Measurements from ENCODE around the gene IPO5.

The IPO5 gene

DNA sequence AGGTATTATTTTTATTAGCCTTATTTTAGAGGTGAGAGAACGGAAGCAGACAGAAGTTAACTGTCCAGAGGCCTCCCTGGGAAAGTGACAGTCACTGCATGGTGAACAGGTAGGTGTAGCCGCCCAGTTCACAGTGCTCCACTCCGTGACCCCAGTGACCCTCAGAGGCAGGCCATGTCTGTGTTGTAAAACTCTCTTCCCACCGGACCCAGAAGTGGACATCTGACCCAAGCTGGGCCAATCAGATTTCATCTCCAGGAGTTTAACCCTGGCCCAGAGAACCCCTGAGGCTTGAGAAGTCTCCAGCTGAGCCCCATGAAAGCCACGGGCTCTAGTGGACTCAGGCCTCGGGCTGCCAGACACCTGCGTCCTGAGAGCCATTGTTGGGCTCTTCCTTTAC lies 105.8 kb downstream of the IPO5 start:
- DNase-seq (ENCODE audit: low read depth): no peak

DNA sequence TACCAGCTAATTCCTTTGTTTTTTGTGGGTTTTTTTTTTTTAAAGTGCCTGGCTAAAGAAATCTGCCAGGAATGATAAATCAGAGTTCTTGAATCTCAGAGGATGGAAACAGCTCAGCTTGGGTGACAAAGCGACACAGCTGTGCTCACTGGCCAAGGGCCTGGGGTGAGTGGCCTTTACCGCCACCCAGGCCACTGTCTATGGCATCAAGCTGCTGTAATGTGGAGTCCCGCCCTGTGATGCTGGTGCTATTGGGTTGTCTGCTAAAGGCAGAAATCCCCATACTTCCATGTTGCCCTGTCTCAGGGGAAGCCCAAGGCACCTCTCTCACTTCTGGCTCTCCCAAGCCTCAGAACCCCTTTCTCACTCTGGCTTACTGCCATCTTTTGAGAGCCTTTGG lies 106.8 kb downstream of the IPO5 start:
- DNase-seq (ENCODE audit: low read depth): no peak

DNA sequence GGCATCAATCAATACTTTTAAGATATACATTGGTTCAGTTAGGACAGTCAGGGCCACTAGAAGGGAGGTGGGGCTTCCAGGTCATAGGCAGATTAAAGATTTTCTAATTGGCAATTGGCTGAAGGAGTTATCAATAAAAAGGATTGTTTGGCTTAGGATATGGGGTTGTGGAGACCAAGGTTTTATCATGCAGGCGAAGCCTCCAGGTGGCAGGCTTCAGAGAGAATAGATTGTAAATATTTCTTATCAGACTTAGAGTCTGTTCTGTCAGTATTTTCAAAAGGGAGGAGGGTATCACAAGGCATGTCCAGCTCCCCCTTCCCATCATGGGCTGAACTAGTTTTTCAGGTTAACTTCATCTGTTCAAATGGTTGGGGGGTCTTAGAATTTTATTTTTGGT lies 112.0 kb downstream of the IPO5 start:
- DNase-seq (ENCODE audit: low read depth): no peak

DNA sequence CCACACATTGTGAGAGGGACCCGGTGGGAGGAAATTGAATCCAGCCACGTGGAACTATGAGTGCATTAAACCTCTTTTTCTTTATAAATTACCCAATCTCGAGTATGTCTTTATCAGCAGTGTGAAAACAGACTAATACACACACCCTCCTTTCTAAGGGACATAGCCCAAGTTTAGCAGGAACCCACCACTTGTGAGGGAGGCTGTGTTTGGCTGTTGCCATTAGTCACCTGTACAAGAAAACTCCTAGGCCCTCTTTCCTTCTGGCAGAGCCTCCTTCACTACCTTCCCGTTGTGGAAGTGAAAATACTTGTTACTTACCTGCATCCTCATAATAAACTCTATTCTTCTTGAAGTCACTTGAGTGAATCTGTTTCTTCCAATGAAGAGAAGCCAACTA lies 113.2 kb downstream of the IPO5 start:
- DNase-seq (ENCODE audit: low read depth): no peak

DNA sequence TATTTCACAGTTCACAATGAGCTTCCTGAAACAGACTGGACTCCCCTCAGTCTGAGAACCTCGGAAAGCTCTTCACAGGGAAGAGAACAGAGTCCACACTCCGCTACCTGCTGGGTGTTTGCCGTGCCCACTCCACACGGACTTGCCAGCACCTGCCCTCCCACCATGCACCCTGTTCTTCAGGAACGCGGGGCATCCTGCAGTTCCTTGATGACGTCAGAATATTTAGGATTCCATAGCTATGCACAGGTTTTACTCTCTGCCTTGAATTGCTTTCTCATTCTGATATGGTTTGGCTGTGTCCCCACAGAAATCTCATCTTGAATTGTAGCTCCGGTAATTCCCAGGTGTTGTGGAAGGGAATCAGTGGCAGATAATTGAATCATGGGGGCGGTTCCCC lies 115.0 kb downstream of the IPO5 start:
- DNase-seq (ENCODE audit: low read depth): no peak

DNA sequence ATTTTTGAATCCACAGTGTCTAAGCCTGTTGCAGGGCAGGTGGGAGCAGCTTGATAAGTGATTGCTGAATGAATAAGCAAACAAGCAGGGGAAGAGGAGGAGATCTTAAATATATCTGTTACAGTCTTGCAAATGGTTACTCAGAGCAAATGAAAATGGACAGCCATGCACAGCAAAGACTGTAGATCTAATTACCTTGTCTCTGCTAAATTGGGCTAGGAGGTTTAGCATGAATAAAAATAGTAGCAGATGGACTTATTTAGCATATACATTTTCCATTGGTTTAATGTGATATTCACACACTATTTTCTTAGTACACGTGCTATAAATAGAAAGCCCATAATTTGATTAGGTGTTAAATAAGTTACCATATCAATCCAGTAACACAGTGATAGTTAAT lies 116.5 kb downstream of the IPO5 start:
- DNase-seq (ENCODE audit: low read depth): no peak

DNA sequence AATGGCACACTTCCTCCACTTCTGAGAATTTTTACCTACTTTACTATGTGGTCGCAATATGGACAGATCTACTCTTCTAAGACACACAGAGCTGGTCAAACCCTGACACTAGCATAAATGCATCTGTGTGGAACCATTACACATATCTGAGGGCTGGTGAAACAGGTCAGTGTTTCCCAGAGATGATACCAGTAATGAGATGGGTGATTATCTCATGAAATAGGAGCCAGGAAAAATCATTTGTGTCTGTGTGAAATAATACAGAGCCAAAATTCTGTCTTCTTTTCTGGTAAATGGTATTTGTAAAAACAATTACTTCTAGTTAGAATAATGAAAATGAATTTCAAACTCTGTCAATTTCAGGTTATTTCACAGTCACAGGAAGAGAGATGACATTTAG lies 117.8 kb downstream of the IPO5 start:
- no peak for DNase-seq (ENCODE audit: low read depth)

DNA sequence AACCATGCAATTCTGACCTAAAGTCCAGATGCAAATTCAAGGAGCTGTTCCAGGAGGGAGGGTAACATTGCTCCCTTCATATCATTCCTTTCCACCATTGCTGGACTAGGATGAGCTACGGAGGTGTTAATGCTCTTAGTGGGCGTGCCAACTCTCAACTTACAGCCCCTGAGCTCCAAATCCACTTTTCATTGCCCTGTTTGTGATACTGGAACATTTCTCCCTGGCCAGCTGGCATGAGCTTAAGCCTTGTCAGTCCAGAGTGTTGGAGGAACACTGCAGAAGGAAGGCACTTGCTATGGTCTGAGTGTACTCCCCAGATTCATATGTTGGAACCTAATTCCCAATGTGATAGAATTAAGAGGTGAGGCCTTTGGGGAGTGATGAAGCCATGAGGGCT lies 119.0 kb downstream of the IPO5 start:
- no peak for DNase-seq (ENCODE audit: low read depth)

All from stimulated activated CD8-positive, alpha-beta memory T cell treated with anti-CD3 and anti-CD28 coated beads, Interleukin-15, amount 100 ng/mL, for 24 hours (primary cell).